Mucosa of rectum (tissue), 2 donors: Measurements from ENCODE around the gene IMPG2.
"Not testable (repeated sequence)": the region's sequence is repeated elsewhere in the genome, so short reads cannot be mapped to it uniquely, and the experiment has no call there.

ENCODE experiments used
- H3K27ac ChIP-seq, 2 donors: one replicate each; pipeline ENCODE4 v1.7.0; 2013; ENCODE audit warnings: inconsistent platforms in 2 of 2, low read depth in 2 of 2, low read length in 2 of 2
- H3K27me3 ChIP-seq, 2 donors: one replicate each; pipeline ENCODE4 v1.7.0; 2013; ENCODE audit warnings: low read length in 2 of 2; ENCODE audit not compliant: control insufficient read depth in 2 of 2, insufficient read depth in 2 of 2
- H3K36me3 ChIP-seq, 2 donors: one replicate each; pipeline ENCODE4 v1.7.0; 2013; ENCODE audit warnings: low read length in 2 of 2; ENCODE audit not compliant: control insufficient read depth in 2 of 2, insufficient read depth in 2 of 2
- H3K4me1 ChIP-seq, 2 donors: one replicate each; pipeline ENCODE4 v1.7.0; 2013; ENCODE audit warnings: low read length in 2 of 2, mild to moderate bottlenecking in 1 of 2; ENCODE audit not compliant: control insufficient read depth in 2 of 2, insufficient read depth in 2 of 2
- H3K4me3 ChIP-seq, 2 donors: one replicate each; pipeline ENCODE4 v1.7.0; 2013; ENCODE audit warnings: low read length in 2 of 2
- H3K9ac ChIP-seq, 2 donors: one replicate each; pipeline ENCODE4 v1.7.0; 2013; ENCODE audit warnings: low read length in 2 of 2, low read depth in 1 of 2, mild to moderate bottlenecking in 1 of 2
- H3K9me3 ChIP-seq, 2 donors: one replicate each; pipeline ENCODE4 v1.7.0; 2013; ENCODE audit warnings: low read length in 2 of 2; ENCODE audit not compliant: control insufficient read depth in 2 of 2
- donor health status: healthy.
- donor health status: Normal muscosa, but diverticular disease.

IMPG2 gene

DNA sequence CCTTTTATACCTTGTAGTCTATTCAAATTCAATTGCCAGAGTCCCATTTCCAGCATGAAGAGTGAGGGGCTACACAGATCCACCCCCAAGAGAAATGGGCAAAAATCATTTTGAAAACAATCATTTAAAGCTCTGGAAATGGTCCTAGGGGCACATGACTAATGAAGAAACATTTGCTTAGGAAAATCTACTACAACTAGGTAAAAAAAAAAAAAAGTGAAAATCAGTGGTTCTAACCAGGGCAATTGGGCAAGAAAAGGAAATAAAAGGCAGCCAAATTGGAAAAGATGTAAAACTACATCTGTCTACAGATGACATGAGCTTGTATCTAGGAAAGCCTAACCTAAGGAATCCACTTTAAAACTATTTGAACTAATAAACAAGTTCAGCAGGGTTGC lies 9.4 kb downstream of the IMPG2 start:
- Histone ChIP-seq H3K9ac (no peak overlapping the region), H3K4me3 (no peak overlapping the region), H3K4me1 (peaks cover 0 to 5% of the 10 kb centered on the region in 2 donors), H3K27ac (no peak overlapping the region), H3K36me3 (no peaks in the 10 kb centered on the region), H3K9me3 (peaks cover 4 to 8% of the 10 kb centered on the region in 2 donors), H3K27me3 (no peaks in the 10 kb centered on the region)

DNA sequence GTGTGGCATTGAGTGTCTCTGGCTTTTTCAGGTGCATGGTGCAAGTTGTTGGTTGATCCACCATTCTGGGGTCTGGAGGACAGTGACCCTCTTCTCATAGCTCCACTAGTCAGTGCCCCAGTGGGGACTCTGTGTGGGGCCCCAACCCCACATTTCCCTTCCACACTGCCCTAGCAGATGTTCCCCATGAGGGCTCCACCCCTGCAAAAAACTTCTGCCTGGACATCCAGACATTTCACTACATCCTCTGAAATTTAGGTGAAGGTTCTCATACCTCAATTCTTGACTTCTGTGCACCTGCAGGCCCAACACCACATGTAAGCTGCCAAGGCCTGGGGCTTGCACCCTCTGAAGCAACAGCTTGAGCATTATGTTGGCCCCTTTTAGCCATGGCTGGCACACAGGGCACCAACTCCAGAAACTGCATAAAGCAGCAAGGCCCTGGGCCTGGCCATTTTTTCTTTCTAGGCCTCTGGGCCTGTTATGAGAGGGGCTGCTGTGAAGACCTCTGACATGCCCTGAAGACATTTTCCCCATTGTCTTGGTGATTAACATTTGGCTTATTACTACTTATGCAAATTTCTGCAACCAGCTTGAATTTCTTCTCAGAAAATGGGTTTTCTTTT lies 12.1 kb downstream of the IMPG2 start:
- not testable (repeated sequence) for H3K27ac ChIP-seq

DNA sequence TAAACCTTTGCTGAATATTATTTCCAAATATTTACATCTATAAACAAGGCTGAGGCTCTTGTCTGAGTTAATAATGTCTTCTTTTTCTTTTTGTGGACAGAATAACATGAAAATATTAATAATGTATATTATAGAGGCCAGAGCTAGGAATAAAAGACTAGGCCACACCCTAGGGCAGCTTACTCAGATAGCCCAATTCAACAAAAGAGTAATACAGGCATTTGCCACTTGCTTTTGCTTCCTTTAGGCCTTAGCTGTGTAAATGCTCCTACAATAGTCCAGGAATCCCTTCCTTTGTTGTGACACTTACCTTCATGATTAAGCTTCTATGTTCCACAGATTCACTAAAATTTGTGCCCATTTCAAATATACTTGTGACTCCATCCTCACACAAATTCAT lies 16.5 kb downstream of the IMPG2 start:
- Histone ChIP-seq H3K27me3 (no peaks in the 10 kb centered on the region), H3K4me1 (no peaks in the 10 kb centered on the region), H3K9ac (no peak overlapping the region), H3K36me3 (no peaks in the 10 kb centered on the region), H3K4me3 (no peak overlapping the region), H3K27ac (no peak overlapping the region), H3K9me3 (peaks cover 4 to 8% of the 10 kb centered on the region in 2 donors)

More for the DNA sequence above, 12.1 kb downstream of the IMPG2 start:
- H3K9me3 ChIP-seq, H3K4me3 ChIP-seq, H3K9ac ChIP-seq, H3K4me1 ChIP-seq, H3K36me3 ChIP-seq, H3K27me3 ChIP-seq: not testable (repeated sequence)

DNA sequence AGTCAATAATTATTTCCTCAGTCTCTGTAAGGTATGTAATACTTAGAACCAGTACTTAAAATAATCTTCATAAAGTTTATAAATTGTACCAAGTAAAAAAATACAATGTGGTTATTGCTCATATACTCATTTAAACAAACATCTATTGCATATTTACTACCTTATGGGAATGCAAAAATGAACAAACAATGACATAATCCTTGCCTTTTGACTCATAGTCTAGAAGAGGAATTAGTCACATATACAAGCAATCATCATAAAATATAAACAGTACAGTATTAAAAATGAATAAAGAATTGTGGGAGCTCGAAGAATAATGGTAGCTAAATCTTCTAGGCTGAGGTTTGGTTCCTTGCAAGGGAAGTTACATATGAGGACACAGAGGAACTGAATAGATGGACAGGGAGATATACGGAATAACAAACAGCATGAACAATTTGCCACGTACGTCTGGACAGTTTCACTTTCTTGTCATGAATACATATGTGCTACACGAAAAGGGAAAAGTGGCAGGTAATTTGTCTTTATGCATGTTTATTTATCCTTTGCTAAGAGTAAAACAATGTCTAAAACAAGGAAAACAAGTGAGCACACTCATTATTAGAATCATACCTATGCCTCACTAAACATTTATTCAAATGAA lies 17.2 kb downstream of the IMPG2 start:
- no peaks in the 10 kb centered on the region for H3K36me3 ChIP-seq

DNA sequence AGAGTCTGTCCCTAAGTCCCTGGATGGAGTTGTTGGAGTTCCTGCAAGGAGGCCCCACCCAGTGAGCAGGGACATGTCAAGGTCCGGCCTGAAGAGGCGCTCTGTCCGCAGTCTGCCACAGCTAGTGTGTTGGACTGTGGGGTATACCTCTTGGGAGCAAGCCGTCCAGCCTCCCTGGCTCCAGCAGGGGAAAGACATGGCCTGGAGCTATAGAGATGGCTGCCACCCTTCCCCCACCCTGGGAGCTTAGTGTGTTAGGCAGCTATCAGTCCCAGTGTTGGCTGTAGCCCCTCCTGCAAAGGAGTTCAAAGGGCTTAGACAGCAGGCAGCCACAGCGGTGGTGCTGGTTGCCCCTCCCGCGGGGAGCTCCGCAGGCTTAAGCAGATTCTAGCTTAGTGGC lies 20.3 kb downstream of the IMPG2 start:
- no peaks in the 10 kb centered on the region for H3K36me3 ChIP-seq

More for the DNA sequence above, 17.2 kb downstream of the IMPG2 start:
- no peak overlapping the region for H3K4me3 ChIP-seq
- H3K4me1 ChIP-seq, result no peaks in the 10 kb centered on the region
- peaks cover 2 to 5% of the 10 kb centered on the region in 2 donors for H3K9me3 ChIP-seq
- H3K9ac ChIP-seq, result no peak overlapping the region
- H3K27ac ChIP-seq, result no peak overlapping the region
- H3K27me3 ChIP-seq, result no peaks in the 10 kb centered on the region

DNA sequence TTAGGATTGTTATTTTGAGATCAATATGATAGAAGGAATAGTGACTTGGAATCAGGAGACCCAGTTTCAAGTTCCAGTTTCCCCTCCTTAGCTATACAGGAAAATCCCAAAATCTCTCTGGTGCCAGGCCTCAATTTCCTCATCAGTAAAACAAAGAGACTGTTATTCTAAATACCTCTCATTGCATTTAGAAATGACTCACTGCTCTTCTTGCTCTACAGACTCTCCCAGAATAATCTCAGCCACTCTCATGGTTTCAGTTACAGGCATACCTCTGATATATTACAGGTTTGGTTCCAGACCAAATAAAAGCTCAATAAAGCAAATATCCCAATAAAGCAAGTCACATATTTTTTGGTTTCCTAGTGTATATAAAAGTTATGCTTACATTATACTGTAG lies 28.3 kb downstream of the IMPG2 start:
- H3K36me3 ChIP-seq, result no peaks in the 10 kb centered on the region
- H3K9me3 ChIP-seq, result no peaks in the 10 kb centered on the region
- no peaks in the 10 kb centered on the region for H3K4me1 ChIP-seq
- no peak overlapping the region for H3K9ac ChIP-seq
- no peak overlapping the region for H3K27ac ChIP-seq
- no peaks in the 10 kb centered on the region for H3K27me3 ChIP-seq
- H3K4me3 ChIP-seq, result no peak overlapping the region

More for the DNA sequence above, 20.3 kb downstream of the IMPG2 start:
- Histone ChIP-seq H3K4me1 (no peaks in the 10 kb centered on the region), H3K9me3 (no peaks in the 10 kb centered on the region), H3K27ac (no peak overlapping the region), H3K27me3 (no peaks in the 10 kb centered on the region), H3K4me3 (no peak overlapping the region), H3K9ac (no peak overlapping the region)

DNA sequence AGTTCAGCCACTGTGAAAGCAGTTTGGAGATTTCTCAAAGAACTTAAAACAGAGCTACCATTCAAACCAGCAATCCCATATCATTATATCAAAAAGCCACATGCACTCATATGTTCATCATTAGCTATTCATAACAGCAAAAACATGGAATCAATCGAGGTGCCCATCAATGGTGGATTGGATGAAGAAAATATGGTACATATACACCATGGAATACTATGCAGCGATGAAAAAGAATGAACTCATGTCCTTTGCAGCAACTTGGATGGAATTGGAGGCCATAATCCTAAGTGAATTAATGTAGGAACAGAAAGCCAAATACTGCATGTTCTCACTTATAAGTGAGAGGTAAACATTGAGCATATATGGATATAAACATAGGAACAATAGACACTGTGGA lies 32.1 kb downstream of the IMPG2 start:
- Histone ChIP-seq H3K36me3 (no peaks in the 10 kb centered on the region), H3K27me3 (no peaks in the 10 kb centered on the region), H3K9ac (no peak overlapping the region), H3K4me3 (no peak overlapping the region), H3K4me1 (no peaks in the 10 kb centered on the region), H3K27ac (no peak overlapping the region), H3K9me3 (no peaks in the 10 kb centered on the region)

DNA sequence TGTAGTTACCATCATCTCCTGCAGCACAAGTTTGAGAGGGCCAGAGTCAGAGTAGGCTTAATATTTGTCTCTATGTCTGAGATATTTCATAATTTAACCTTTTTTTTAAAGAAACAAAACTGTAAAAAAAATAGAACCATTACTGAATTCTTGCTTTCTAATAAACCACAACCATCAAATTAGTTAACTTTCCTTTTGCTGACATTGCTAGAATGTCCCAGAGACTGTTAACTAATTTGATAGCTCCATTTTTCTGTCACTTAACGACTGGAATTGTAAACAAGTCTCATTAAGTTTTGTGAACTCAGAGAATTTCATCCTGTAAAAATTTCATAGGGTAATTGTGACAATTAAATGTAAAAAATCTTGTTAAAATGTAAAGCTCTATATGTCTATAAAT lies 35.6 kb downstream of the IMPG2 start:
- Histone ChIP-seq H3K27ac (no peak overlapping the region), H3K9me3 (no peaks in the 10 kb centered on the region), H3K9ac (no peak overlapping the region), H3K36me3 (no peaks in the 10 kb centered on the region), H3K4me3 (no peak overlapping the region), H3K27me3 (no peaks in the 10 kb centered on the region), H3K4me1 (no peaks in the 10 kb centered on the region)

DNA sequence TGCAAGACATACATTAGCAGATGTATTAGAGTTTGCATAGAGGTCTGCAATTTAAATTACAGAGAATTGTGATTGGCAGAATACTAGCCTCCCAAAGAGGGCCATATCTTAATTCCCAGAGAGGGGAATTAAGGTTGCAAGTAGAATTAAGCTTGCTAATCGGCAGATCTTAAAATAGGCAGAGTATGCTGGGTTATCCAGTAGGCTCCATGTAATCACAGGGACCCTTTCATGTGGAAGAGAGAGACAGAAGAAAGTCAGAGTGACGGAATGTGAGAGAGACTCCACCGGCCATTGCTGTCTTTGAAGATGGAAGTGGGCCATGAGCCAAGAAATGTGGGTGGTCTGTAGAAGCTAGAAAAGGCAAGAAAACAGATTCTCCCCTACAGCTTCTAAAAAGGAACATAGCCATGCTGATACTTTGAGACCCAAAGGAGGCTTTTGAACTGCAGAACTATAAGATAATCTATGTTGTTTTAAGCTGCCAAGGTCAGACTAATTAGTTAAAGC lies 38.8 kb downstream of the IMPG2 start:
- Histone ChIP-seq H3K4me3 (no peak overlapping the region), H3K36me3 (no peaks in the 10 kb centered on the region), H3K27me3 (no peaks in the 10 kb centered on the region), H3K9ac (no peak overlapping the region), H3K4me1 (no peaks in the 10 kb centered on the region), H3K27ac (no peak overlapping the region), H3K9me3 (no peaks in the 10 kb centered on the region)

DNA sequence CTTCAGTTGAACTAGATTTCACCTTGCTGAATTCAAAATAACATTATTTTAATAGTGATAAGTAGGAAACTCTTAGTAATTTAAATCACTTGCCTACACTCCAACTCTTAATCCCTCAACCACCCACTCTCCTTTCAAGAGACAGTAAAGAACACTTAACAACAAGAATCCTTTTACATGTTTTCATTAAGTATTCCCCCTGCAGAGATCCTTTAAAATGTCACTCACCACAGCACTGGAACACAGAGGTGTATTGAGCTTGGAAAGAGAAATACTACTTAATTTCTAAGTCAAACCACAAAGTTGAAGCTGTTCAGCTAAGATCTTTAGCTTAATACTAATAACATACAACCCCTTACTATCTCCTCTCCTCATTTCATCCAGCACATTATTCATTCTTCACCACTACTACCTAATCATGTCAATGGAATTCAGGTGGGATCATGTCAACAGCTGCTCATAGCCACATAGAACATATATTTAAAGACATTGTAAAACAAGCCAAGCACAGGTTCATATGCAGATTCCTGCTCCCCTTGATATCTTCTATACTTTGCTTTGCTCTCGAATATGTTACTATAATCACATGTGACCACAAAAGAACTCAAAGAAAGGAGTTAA lies 40.5 kb downstream of the IMPG2 start:
- Histone ChIP-seq H3K36me3 (no peaks in the 10 kb centered on the region), H3K4me1 (no peaks in the 10 kb centered on the region), H3K4me3 (no peak overlapping the region), H3K9ac (no peak overlapping the region), H3K27ac (no peak overlapping the region), H3K9me3 (no peaks in the 10 kb centered on the region), H3K27me3 (no peaks in the 10 kb centered on the region)
